Calu3 (cell line): ENCODE results near the gene HRK. TPM values are rescaled to one million over a fixed set of nuclear protein-coding genes. Genes with fewer than 3 reads are reported as not detected.

ENCODE experiments used
- BruUV-seq: library from RNA; stranded (reverse); fragments of 400-500 nt; replicated peaks from 2 replicates; lab custom pipeline; 2021; lab: Mats Ljungman, UMichigan
- CTCF ChIA-PET: fragments of 300-600 bp; sonication (Branson Sonifier 250); formaldehyde crosslinking; loops from one replicate; lab custom pipeline; 2022; ENCODE audit warnings: antibody characterized with exemption; lab: Charles Lee
- DNase-seq: peaks from one replicate; pipeline ENCODE4 v3.0.0; 2022
- H3K27ac Mint-ChIP-seq: one replicate; pipeline ENCODE4 v1.8.0; 2022; ENCODE audit warnings: mixed read lengths; ENCODE audit not compliant: unreplicated experiment
- H3K27me3 Mint-ChIP-seq: one replicate; pipeline ENCODE4 v1.8.0; 2022; ENCODE audit warnings: mixed read lengths; ENCODE audit not compliant: unreplicated experiment
- H3K36me3 Mint-ChIP-seq: one replicate; pipeline ENCODE4 v1.8.0; 2022; ENCODE audit warnings: mild to moderate bottlenecking, moderate library complexity, mixed read lengths; ENCODE audit not compliant: insufficient read depth, unreplicated experiment
- H3K4me1 Mint-ChIP-seq: one replicate; pipeline ENCODE4 v1.8.0; 2022; ENCODE audit warnings: mild to moderate bottlenecking, low read depth, mixed read lengths; ENCODE audit not compliant: unreplicated experiment
- H3K4me3 Mint-ChIP-seq: one replicate; pipeline ENCODE4 v1.8.0; 2022; ENCODE audit warnings: mild to moderate bottlenecking, low read depth, moderate library complexity, mixed read lengths; ENCODE audit not compliant: unreplicated experiment
- H3K9me3 Mint-ChIP-seq: one replicate; pipeline ENCODE4 v1.8.0; 2022; ENCODE audit warnings: low read depth, mixed read lengths; ENCODE audit not compliant: unreplicated experiment
- intact Hi-C: fragments of 100-400 bp; cut with micrococcal nuclease; formaldehyde crosslinking; loops from one replicate; pipeline ENCODE4 v1.10.0; 2022; ENCODE audit not compliant: unreplicated experiment
- total RNA-seq: library from RNA; stranded (reverse); gene quantifications from 2 replicates; pipeline ENCODE4 v1.2.3, GENCODE V29; 2022
- TF ChIP-seq, protein P1 (sequence below): fragments of 200-600 bp; IDR thresholded peaks from one replicate; pipeline ENCODE4 v1.8.0; 2022; ENCODE audit warnings: antibody characterized with exemption; ENCODE audit not compliant: unreplicated experiment

HRK gene
- total RNA-seq, 1 experiment from 2014 or later: not detected

DNA sequence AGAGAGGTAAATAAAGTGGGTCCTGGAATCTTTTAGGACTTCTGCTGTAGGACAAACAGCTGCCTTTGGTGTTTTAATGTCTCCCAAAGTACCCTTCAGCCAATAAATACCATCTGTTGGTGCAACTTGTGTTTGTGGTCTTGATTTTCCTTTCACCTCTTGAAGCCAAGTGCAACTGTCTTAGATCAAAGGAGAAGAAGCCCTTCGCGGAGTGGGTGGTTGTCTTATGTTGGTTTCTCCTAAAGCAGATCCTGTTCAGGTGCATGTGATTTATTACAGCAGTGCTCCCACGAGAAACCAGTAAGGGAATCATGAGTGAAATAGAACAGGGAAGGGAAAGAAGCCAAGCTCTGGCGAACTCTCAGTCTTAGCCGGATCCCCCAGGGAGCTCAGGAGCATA lies 27.7 kb downstream of the HRK start:
- TF ChIP-seq, protein P1, sequence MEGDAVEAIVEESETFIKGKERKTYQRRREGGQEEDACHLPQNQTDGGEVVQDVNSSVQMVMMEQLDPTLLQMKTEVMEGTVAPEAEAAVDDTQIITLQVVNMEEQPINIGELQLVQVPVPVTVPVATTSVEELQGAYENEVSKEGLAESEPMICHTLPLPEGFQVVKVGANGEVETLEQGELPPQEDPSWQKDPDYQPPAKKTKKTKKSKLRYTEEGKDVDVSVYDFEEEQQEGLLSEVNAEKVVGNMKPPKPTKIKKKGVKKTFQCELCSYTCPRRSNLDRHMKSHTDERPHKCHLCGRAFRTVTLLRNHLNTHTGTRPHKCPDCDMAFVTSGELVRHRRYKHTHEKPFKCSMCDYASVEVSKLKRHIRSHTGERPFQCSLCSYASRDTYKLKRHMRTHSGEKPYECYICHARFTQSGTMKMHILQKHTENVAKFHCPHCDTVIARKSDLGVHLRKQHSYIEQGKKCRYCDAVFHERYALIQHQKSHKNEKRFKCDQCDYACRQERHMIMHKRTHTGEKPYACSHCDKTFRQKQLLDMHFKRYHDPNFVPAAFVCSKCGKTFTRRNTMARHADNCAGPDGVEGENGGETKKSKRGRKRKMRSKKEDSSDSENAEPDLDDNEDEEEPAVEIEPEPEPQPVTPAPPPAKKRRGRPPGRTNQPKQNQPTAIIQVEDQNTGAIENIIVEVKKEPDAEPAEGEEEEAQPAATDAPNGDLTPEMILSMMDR: no peak
- Mint-ChIP-seq H3K9me3 (no peaks in the 10 kb centered on the region), H3K4me3 (no peak overlapping the region), H3K36me3 (no peaks in the 10 kb centered on the region), H3K27ac (no peak overlapping the region), H3K4me1 (no peaks in the 10 kb centered on the region), H3K27me3 (peaks cover 14% of the 10 kb centered on the region)
- CTCF ChIA-PET: no interaction called here
- BruUV-seq: no TSS peak
- intact Hi-C loops: no loop called here
- DNase-seq: no peak

DNA sequence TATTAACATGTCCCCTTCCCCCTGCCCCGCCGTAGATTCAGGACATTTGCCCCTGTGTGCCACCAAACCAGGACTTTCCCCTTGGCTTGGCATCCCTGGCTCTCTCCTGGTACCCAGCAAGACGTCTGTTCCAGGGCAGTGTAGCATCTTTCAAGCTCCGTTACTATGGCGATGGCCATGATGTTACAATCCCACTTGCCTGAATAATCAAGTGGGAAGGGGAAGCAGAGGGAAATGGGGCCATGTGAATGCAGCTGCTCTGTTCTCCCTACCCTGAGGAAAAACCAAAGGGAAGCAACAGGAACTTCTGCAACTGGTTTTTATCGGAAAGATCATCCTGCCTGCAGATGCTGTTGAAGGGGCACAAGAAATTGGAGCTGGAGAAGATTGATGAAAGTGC lies 28.9 kb downstream of the HRK start:
- H3K27me3 Mint-ChIP-seq: peaks cover 2% of the 10 kb centered on the region
- H3K4me1 Mint-ChIP-seq: no peaks in the 10 kb centered on the region
- intact Hi-C loops: no loop called here
- TF ChIP-seq, protein P1: no peak
- no peak overlapping the region for H3K4me3 Mint-ChIP-seq
- no TSS peak for BruUV-seq
- no peak overlapping the region for H3K27ac Mint-ChIP-seq
- H3K9me3 Mint-ChIP-seq: no peaks in the 10 kb centered on the region
- no peaks in the 10 kb centered on the region for H3K36me3 Mint-ChIP-seq
- CTCF ChIA-PET: interaction anchor here (0.5 kb wide), 2 partner anchors 109 to 631 kb away, joined by 3 to 4 read pairs; no protein-coding TSS in a partner anchor
- no peak for DNase-seq

DNA sequence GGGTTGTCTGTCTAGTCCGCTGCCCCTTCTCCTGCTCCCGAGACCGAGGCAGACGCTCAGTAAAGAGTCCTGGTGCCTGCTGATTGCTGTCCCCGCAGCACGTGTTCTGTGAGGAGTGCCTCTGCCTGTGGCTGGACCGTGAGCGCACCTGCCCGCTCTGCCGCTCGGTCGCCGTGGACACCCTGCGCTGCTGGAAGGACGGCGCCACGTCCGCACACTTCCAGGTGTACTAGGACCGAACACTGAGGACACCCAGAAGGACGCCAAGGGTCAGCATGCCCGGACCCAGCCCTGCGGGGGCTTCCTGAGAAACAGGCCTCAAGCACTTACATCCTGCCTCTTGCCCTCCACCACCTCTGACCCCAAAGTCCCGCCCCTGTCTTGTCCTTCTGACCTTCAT lies 32.0 kb downstream of the HRK start:
- no TSS peak for BruUV-seq
- intact Hi-C loops: no loop called here
- Mint-ChIP-seq H3K4me1 (no peaks in the 10 kb centered on the region), H3K9me3 (no peaks in the 10 kb centered on the region), H3K4me3 (no peak overlapping the region), H3K27me3 (no peaks in the 10 kb centered on the region), H3K36me3 (no peaks in the 10 kb centered on the region), H3K27ac (no peak overlapping the region)
- TF ChIP-seq, protein P1: no peak
- CTCF ChIA-PET: interaction anchor here (0.7 kb wide), 1 partner anchor 76 kb away, joined by 4 read pairs; no protein-coding TSS in a partner anchor
- DNase-seq: no peak

DNA sequence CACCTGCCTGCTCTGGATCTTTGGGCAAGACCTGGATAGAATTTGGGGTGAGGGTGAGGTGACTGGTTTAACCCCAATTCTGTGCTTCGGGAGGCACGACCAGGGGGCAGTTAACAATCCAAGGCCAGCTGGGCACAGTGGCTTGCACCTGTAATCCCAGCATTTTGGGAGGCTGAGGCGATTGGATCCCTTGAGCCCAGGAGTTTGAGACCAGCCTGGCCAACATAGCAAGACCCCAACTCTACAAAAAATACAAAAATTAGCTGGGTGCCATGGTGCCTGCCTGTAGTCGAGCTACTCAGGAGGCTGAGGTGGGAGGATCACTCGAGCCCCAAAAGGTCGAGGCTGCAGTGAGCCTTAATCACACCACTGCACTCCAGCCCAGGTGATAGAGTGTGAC lies 38.2 kb downstream of the HRK start:
- intact Hi-C loops: no loop called here
- Mint-ChIP-seq H3K9me3 (no peaks in the 10 kb centered on the region), H3K27ac (no peak overlapping the region), H3K27me3 (no peaks in the 10 kb centered on the region), H3K4me1 (no peaks in the 10 kb centered on the region), H3K36me3 (no peaks in the 10 kb centered on the region), H3K4me3 (no peak overlapping the region)
- BruUV-seq: no TSS peak
- DNase-seq: no peak
- TF ChIP-seq, protein P1: no peak
- CTCF ChIA-PET: no interaction called here
